Brain microvascular endothelial cell (primary cell): ENCODE results near the gene TMEM271.

Experiments
- DNase-seq: peaks from one replicate; pipeline ENCODE4 v3.0.0-alpha.2; 2020
- H3K27ac ChIP-seq: fragments of 250-450 bp; sonication (Bioruptor Pico); 2 replicates; pipeline ENCODE4 v1.5.1; 2020; ENCODE audit warnings: mild to moderate bottlenecking, moderate library complexity
- H3K27me3 ChIP-seq: fragments of 250-450 bp; sonication (Bioruptor Pico); replicated peaks from 2 replicates; pipeline ENCODE4 v1.5.1; 2020; ENCODE audit warnings: mild to moderate bottlenecking
- H3K36me3 ChIP-seq: fragments of 250-450 bp; sonication (Bioruptor Pico); replicated peaks from 2 replicates; pipeline ENCODE4 v1.5.1; 2020; ENCODE audit warnings: mild to moderate bottlenecking
- H3K4me3 ChIP-seq: 2 replicates; pipeline ENCODE4 v1.5.1; 2011; ENCODE audit warnings: low read depth, mild to moderate bottlenecking, control low read depth, low read length, moderate library complexity
- CTCF ChIP-seq: IDR thresholded peaks from 2 replicates; pipeline ENCODE4 v1.5.1; 2011; ENCODE audit warnings: low read depth, mild to moderate bottlenecking, moderate library complexity, low read length, control low read depth, inconsistent platforms; ENCODE audit errors: missing control alignments
- in situ Hi-C: cut with HindIII; loops from 2 replicates; pipeline ENCODE4 v1.10.0; 2017; ENCODE audit warnings: low sequenced_read_pairs, low pct_ligation_motif_present

The TMEM271 gene

GRCh38 chr4:526189-526909 is 49.7 kb downstream of the TMEM271 start:
- in situ Hi-C loops: no loop called here
- Histone ChIP-seq H3K4me3 (no peak overlapping the region), H3K36me3 (peaks cover 34% of the 10 kb centered on the region), H3K27me3 (no peaks in the 10 kb centered on the region), H3K27ac (no peak overlapping the region)
- no peak for DNase-seq
- TF ChIP-seq CTCF: no peak

GRCh38 chr4:525660-526059 is 50.4 kb downstream of the TMEM271 start:
- Histone ChIP-seq H3K27me3 (no peaks in the 10 kb centered on the region), H3K27ac (no peak overlapping the region), H3K4me3 (no peak overlapping the region), H3K36me3 (peaks cover 27% of the 10 kb centered on the region)
- in situ Hi-C loops: no loop called here
- DNase-seq: no peak
- TF ChIP-seq CTCF: no peak

GRCh38 chr4:524196-524595 is 51.9 kb downstream of the TMEM271 start:
- peaks cover 25% of the 10 kb centered on the region for H3K36me3 ChIP-seq
- H3K27ac ChIP-seq: no peak overlapping the region
- H3K27me3 ChIP-seq: no peaks in the 10 kb centered on the region
- in situ Hi-C loops: no loop called here
- H3K4me3 ChIP-seq: no peak overlapping the region
- no peak for DNase-seq
- TF ChIP-seq CTCF: no peak
